Fibroblast of lung (primary cell): ENCODE data around the gene LPIN2. TPM values are rescaled to one million over a fixed set of nuclear protein-coding genes. Genes with fewer than 3 reads are reported as not detected.

Experiments used
- DNase-seq, 2 donors: peaks; one replicate each; pipeline versions ENCODE4 v3.0.0 to v3.0.0-alpha.2; 2010; ENCODE audit warnings: low read depth in 2 of 2
- H2AFZ ChIP-seq: 2 replicates; pipeline ENCODE4 v1.5.1; 2012; ENCODE audit warnings: low read length, control low read depth, inconsistent platforms
- H3K27ac ChIP-seq: 2 replicates; pipeline ENCODE4 v1.5.1; 2011; ENCODE audit warnings: low read length, control low read depth; ENCODE audit not compliant: insufficient read depth
- H3K27me3 ChIP-seq: 2 replicates; pipeline ENCODE4 v1.5.1; 2011; ENCODE audit warnings: mild to moderate bottlenecking, low read length; ENCODE audit not compliant: control insufficient read depth, insufficient read depth
- H3K36me3 ChIP-seq: 2 replicates; pipeline ENCODE4 v1.5.1; 2011; ENCODE audit warnings: low read length; ENCODE audit not compliant: control insufficient read depth, insufficient read depth
- H3K4me1 ChIP-seq: 2 replicates; pipeline ENCODE4 v1.5.1; 2011; ENCODE audit warnings: low read length; ENCODE audit not compliant: control insufficient read depth, insufficient read depth; ENCODE audit errors: extremely low read depth
- H3K4me2 ChIP-seq: 2 replicates; pipeline ENCODE4 v1.5.1; 2011; ENCODE audit warnings: low read length, control low read depth; ENCODE audit not compliant: insufficient read depth; ENCODE audit errors: extremely low read depth
- H3K4me3 ChIP-seq, 4 experiments: fragments of 200-600 bp in 1 of 4; sonication (generic) in 1 of 4; replicated peaks in 1 of 4; 2 replicates each; pipeline ENCODE4 v1.5.1; 2011 to 2016; ENCODE audit warnings: low read length in 4 of 4, low read depth in 3 of 4, mild to moderate bottlenecking in 3 of 4, control low read depth in 2 of 4, inconsistent platforms in 1 of 4, mixed read lengths in 1 of 4; ENCODE audit not compliant: insufficient read depth in 1 of 4; ENCODE audit errors: control extremely low read depth in 1 of 4
- H3K79me2 ChIP-seq: 2 replicates; pipeline ENCODE4 v1.5.1; 2012; ENCODE audit warnings: mild to moderate bottlenecking, low read length, inconsistent platforms; ENCODE audit not compliant: control insufficient read depth, insufficient read depth
- H3K9ac ChIP-seq: 2 replicates; pipeline ENCODE4 v1.5.1; 2011; ENCODE audit warnings: mild to moderate bottlenecking, low read length, control low read depth; ENCODE audit not compliant: insufficient read depth
- H3K9me3 ChIP-seq: 2 replicates; pipeline ENCODE4 v1.5.1; 2012; ENCODE audit warnings: low read depth, low read length; ENCODE audit not compliant: control insufficient read depth, insufficient read depth
- H4K20me1 ChIP-seq: 2 replicates; pipeline ENCODE4 v1.5.1; 2011; ENCODE audit warnings: low read length; ENCODE audit not compliant: control insufficient read depth, insufficient read depth; ENCODE audit errors: extremely low read depth
- CTCF ChIP-seq, 2 donors: IDR thresholded peaks in 1 of 2; conservative IDR thresholded peaks in 1 of 2; 1 replicate in 1 of 2; 2 replicates in 1 of 2; pipeline ENCODE4 v1.5.1; 2011 to 2012; ENCODE audit warnings: low read length in 2 of 2, control low read depth in 1 of 2, inconsistent platforms in 1 of 2, low read depth in 1 of 2, mild to moderate bottlenecking in 1 of 2
- EZH2 ChIP-seq: IDR thresholded peaks from 2 replicates; pipeline ENCODE4 v1.5.1; 2012; ENCODE audit warnings: low read length, control low read depth, mild to moderate bottlenecking; ENCODE audit errors: missing control alignments
- polyA plus RNA-seq, 2 donors: library from polyadenylated mRNA; depleted of rRNA in 1 of 2; stranded (reverse) in 1 of 2; unstranded in 1 of 2; fragments of >200 nt; gene quantifications; 2 replicates each; pipeline ENCODE4 v1.2.1, GENCODE V29; 2011 to 2012; ENCODE audit warnings: missing spikeins in 1 of 2
- total RNA-seq: library from RNA; depleted of rRNA; stranded (reverse); fragments of >200 nt; gene quantifications from 2 replicates; pipeline ENCODE4 v1.2.1, GENCODE V29; 2014

LPIN2 gene
- total and polyA plus RNA-seq, 2 donors (not counting 1 experiment from before 2014, with no cell fraction given) = 51.0 to 58.1 TPM

DNA sequence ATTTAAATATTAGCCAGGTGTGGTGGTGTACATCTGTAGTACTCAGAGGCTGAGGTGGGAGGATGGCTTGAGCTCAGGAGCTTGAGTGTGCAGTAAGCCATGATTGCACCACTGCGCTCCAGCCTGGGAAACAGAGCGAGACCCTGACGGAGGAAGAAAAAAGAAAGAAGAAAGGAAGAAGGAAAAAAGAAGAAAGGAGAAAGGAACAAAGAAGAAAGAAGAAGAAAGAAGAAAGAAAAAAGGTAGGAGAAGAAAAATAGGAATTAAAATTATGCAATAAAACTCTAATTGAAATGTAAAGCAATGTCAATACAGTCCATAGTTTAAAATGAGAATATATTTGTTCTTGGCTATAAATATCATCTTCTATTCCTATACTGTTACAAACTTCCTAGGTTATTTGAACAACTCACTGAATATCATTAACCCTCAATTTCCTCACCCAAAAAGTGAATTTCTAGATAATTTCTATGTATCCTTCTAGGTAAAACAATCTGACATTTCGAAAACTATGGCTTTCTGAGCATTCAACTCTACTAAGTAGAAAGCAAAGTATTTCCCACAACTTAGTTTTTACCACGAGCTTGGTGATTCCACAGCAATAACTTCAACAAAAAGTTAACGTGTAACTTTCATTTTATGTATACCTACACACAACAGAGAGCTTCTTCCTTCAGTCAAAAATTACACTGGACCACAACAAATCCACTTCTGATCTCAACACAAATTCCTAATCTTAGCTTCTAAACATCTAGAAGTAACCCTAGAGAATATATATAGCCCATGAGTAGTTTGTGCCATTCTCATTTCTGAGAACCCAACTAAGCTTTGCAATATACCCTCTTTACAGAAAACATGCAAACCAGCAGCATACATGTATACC is 19.7 kb downstream of the LPIN2 start:
- H4K20me1 ChIP-seq = no peaks in the 10 kb centered on the region
- H3K36me3 ChIP-seq = no peaks in the 10 kb centered on the region
- H3K27me3 ChIP-seq = no peaks in the 10 kb centered on the region
- H3K27ac ChIP-seq = no peak overlapping the region
- H3K4me3 ChIP-seq = no peak overlapping the region
- H3K9ac ChIP-seq = no peak overlapping the region
- no peaks in the 10 kb centered on the region for H3K9me3 ChIP-seq
- no peak overlapping the region for H2AFZ ChIP-seq
- no peak overlapping the region for H3K4me2 ChIP-seq
- TF ChIP-seq EZH2 (no peak), CTCF (conservative IDR thresholded peaks at IDR 0.05 in 1 of 2, IDR thresholded peaks at IDR 0.05 in 1 of 2; ENCODE audit: low read depth in 1 of 2, low read length in 2 of 2) (no peak)
- H3K4me1 ChIP-seq = peaks cover 12% of the 10 kb centered on the region
- no peak for DNase-seq
- H3K79me2 ChIP-seq = peaks cover 87% of the 10 kb centered on the region

- no peak for TF ChIP-seq CTCF (conservative IDR thresholded peaks at IDR 0.05 in 1 of 2, IDR thresholded peaks at IDR 0.05 in 1 of 2; ENCODE audit: low read depth in 1 of 2, low read length in 2 of 2)
- TF ChIP-seq EZH2 = no peak
- no peaks in the 10 kb centered on the region for H4K20me1 ChIP-seq
Observed at GRCh38 chr18:2990956-2991640, 21.8 kb downstream of the LPIN2 start.

More at GRCh38 chr18:2990956-2991640, 21.8 kb downstream of the LPIN2 start:
- Histone ChIP-seq H3K27me3 (no peaks in the 10 kb centered on the region), H3K4me2 (no peak overlapping the region), H3K4me1 (peaks cover 15% of the 10 kb centered on the region), H2AFZ (no peak overlapping the region), H3K36me3 (no peaks in the 10 kb centered on the region), H3K4me3 (no peak overlapping the region), H3K27ac (no peak overlapping the region), H3K9ac (no peak overlapping the region), H3K9me3 (no peaks in the 10 kb centered on the region), H3K79me2 (peaks cover 82% of the 10 kb centered on the region)
- no peak for DNase-seq
